HG02943 (cell line): ENCODE results near the gene LRFN4.

Experiments used
- ATAC-seq: cut with Tn5 transposase; IDR thresholded peaks from one replicate; pipeline ENCODE4 v1.9.1; 2021; ENCODE audit warnings: mild to moderate bottlenecking, low read depth, moderate library complexity; ENCODE audit not compliant: unreplicated experiment

The LRFN4 gene

GRCh38 chr11:66885950-66886440, 29.1 kb downstream of the LRFN4 start:
- no peak for ATAC-seq

- ATAC-seq: no peak
Measured at GRCh38 chr11:66886671-66887221, 29.9 kb downstream of the LRFN4 start.

GRCh38 chr11:66887526-66887925, 30.7 kb downstream of the LRFN4 start:
- ATAC-seq: no peak

GRCh38 chr11:66888282-66888681, 31.4 kb downstream of the LRFN4 start:
- no peak for ATAC-seq

- no peak for ATAC-seq
Measured at GRCh38 chr11:66889960-66890359, 33.1 kb downstream of the LRFN4 start.

- peak; percentile 67 for ATAC-seq
Measured at GRCh38 chr11:66891851-66892660, 35.2 kb downstream of the LRFN4 start.

GRCh38 chr11:66892911-66893310, 36.0 kb downstream of the LRFN4 start:
- ATAC-seq: no peak

- no peak for ATAC-seq
Measured at GRCh38 chr11:66894141-66894540, 37.3 kb downstream of the LRFN4 start.

- ATAC-seq: no peak
Measured at GRCh38 chr11:66901964-66902390, 45.1 kb downstream of the LRFN4 start.

GRCh38 chr11:66902486-66903177, 45.8 kb downstream of the LRFN4 start:
- ATAC-seq: no peak

GRCh38 chr11:66904055-66904454, 47.2 kb downstream of the LRFN4 start:
- ATAC-seq: no peak

GRCh38 chr11:66904561-66904960, 47.7 kb downstream of the LRFN4 start:
- ATAC-seq: no peak

- no peak for ATAC-seq
Measured at GRCh38 chr11:66904981-66905521, 48.2 kb downstream of the LRFN4 start.

GRCh38 chr11:66905631-66906030, 48.8 kb downstream of the LRFN4 start:
- no peak for ATAC-seq

- ATAC-seq: no peak
Measured at GRCh38 chr11:66906061-66906733, 49.3 kb downstream of the LRFN4 start.

GRCh38 chr11:66907751-66908630, 51.1 kb downstream of the LRFN4 start:
- ATAC-seq: no peak

- ATAC-seq: no peak
Measured at GRCh38 chr11:66909181-66909580, 52.3 kb downstream of the LRFN4 start.

- no peak for ATAC-seq
Measured at GRCh38 chr11:66910016-66910415, 53.2 kb downstream of the LRFN4 start.
